H1 (cell line): ENCODE measurements around the gene SPDYE4. TPM values are rescaled to one million over a fixed set of nuclear protein-coding genes. Genes with fewer than 3 reads are reported as not detected.

Experiments used
- CTCF ChIA-PET: fragments of 300-600 bp; sonication (Branson Sonifier 250); formaldehyde crosslinking; loops from one replicate; lab custom pipeline; 2021; ENCODE audit not compliant: partially characterized antibody; lab: Charles Lee
- POLR2A ChIA-PET: fragments of 300-600 bp; sonication (Branson Sonifier 250); formaldehyde crosslinking; loops from one replicate; lab custom pipeline; 2021; ENCODE audit warnings: inconsistent platforms; ENCODE audit not compliant: partially characterized antibody; lab: Charles Lee
- DNase-seq, 2 experiments: peaks; one replicate each; pipeline versions ENCODE4 v3.0.0 to v3.0.0-alpha.2; 2010 to 2022; ENCODE audit warnings: low spot score in 2 of 2, low read depth in 1 of 2, mixed read lengths in 1 of 2
- FAIRE-seq: peaks from 2 replicates; lab custom pipeline; 2011; peaks lifted over from hg19 to GRCh38; lab: Jason Lieb, UNC
- H2AFZ ChIP-seq: 2 replicates; pipeline ENCODE4 v1.8.1; 2012; ENCODE audit warnings: low read length, inconsistent platforms
- H2AK5ac ChIP-seq: 2 replicates; pipeline ENCODE4 v1.6.1; 2013; ENCODE audit warnings: low read depth, low read length
- H2BK120ac ChIP-seq: replicated peaks from 2 replicates; pipeline ENCODE3; 2013; ENCODE audit warnings: low read depth, low read length, inconsistent platforms
- H2BK12ac ChIP-seq: 2 replicates; pipeline ENCODE4 v1.6.1; 2013; ENCODE audit warnings: low read depth, low read length
- H2BK15ac ChIP-seq: 2 replicates; pipeline ENCODE4 v1.6.1; 2013; ENCODE audit warnings: low read length
- H2BK20ac ChIP-seq: 2 replicates; pipeline ENCODE4 v1.6.1; 2013; ENCODE audit warnings: low read length
- H2BK5ac ChIP-seq: 2 replicates; pipeline ENCODE4 v1.6.1; 2013; ENCODE audit warnings: low read depth, low read length
- H3K14ac ChIP-seq: 2 replicates; pipeline ENCODE4 v1.6.1; 2013; ENCODE audit warnings: inconsistent platforms; ENCODE audit not compliant: insufficient read length
- H3K18ac ChIP-seq: 2 replicates; pipeline ENCODE4 v1.6.1; 2013; ENCODE audit warnings: low read length; ENCODE audit errors: extremely low read depth
- H3K23ac ChIP-seq: 2 replicates; pipeline ENCODE4 v1.6.1; 2013; ENCODE audit warnings: inconsistent platforms; ENCODE audit not compliant: insufficient read length
- H3K23me2 ChIP-seq: 2 replicates; pipeline ENCODE4 v1.6.1; 2013; ENCODE audit warnings: low read depth, low read length
- H3K27ac ChIP-seq: 2 replicates; pipeline ENCODE4 v1.6.1; 2011; ENCODE audit warnings: low read depth, low read length, inconsistent platforms
- H3K27me3 ChIP-seq, 4 experiments: replicated peaks in 1 of 4; 1 replicate in 1 of 4; 2 replicates in 3 of 4; pipeline versions ENCODE4 v1.6.1 to v1.8.1; 2011 to 2013; ENCODE audit warnings: low read length in 3 of 4, mild to moderate bottlenecking in 3 of 4, inconsistent platforms in 2 of 4, mixed read lengths in 2 of 4, moderate library complexity in 1 of 4; ENCODE audit not compliant: control insufficient read depth in 3 of 4, insufficient read depth in 3 of 4; ENCODE audit errors: extremely low read depth in 1 of 4
- H3K36me3 ChIP-seq, 4 experiments: 2 replicates each; pipeline versions ENCODE4 v1.6.1 to v1.8.1; 2011 to 2013; ENCODE audit warnings: mild to moderate bottlenecking in 4 of 4, low read length in 3 of 4, moderate library complexity in 2 of 4, control low read depth in 1 of 4, inconsistent platforms in 1 of 4; ENCODE audit not compliant: insufficient read depth in 4 of 4, control insufficient read depth in 2 of 4
- H3K4ac ChIP-seq: replicated peaks from 2 replicates; pipeline ENCODE3; 2013; ENCODE audit warnings: low read length, low read depth, mixed read lengths, inconsistent platforms; ENCODE audit not compliant: insufficient read length
- H3K4me1 ChIP-seq, 4 experiments: replicated peaks in 1 of 4; 1 replicate in 1 of 4; 2 replicates in 3 of 4; pipeline versions ENCODE4 v1.6.1 to v1.8.1; 2011 to 2013; ENCODE audit warnings: low read length in 3 of 4, inconsistent platforms in 2 of 4, mixed read lengths in 1 of 4; ENCODE audit not compliant: insufficient read depth in 4 of 4, control insufficient read depth in 3 of 4
- H3K4me2 ChIP-seq, 2 experiments: 2 replicates each; pipeline versions ENCODE4 v1.6.1 to v1.8.1; 2011 to 2013; ENCODE audit warnings: low read depth in 2 of 2, low read length in 2 of 2, control low read depth in 1 of 2, inconsistent platforms in 1 of 2, mild to moderate bottlenecking in 1 of 2; ENCODE audit not compliant: insufficient read depth in 1 of 2
- H3K4me3 ChIP-seq, 4 experiments: fragments of 200-600, 300-600 bp in 1 of 4; sonication (generic), shearing (Covaris generic), sonication (Bioruptor Twin) in 1 of 4; 2 replicates each; pipeline versions ENCODE4 v1.5.1 to v1.8.1; 2011 to 2016; ENCODE audit warnings: low read length in 4 of 4, low read depth in 3 of 4, control low read depth in 2 of 4, inconsistent platforms in 2 of 4, mild to moderate bottlenecking in 2 of 4, mixed read lengths in 1 of 4, moderate library complexity in 1 of 4; ENCODE audit not compliant: insufficient read depth in 2 of 4; ENCODE audit errors: extremely low read depth in 1 of 4
- H3K56ac ChIP-seq: replicated peaks from 2 replicates; pipeline ENCODE3; 2013; ENCODE audit warnings: low read depth, mild to moderate bottlenecking, mixed read lengths, low read length, inconsistent platforms; ENCODE audit not compliant: insufficient read length
- H3K79me1 ChIP-seq: 2 replicates; pipeline ENCODE4 v1.6.1; 2013; ENCODE audit warnings: low read depth, low read length, control low read depth
- H3K79me2 ChIP-seq, 2 experiments: 2 replicates each; pipeline versions ENCODE4 v1.6.1 to v1.8.1; 2012 to 2013; ENCODE audit warnings: low read length in 2 of 2, mild to moderate bottlenecking in 2 of 2, inconsistent platforms in 1 of 2; ENCODE audit not compliant: insufficient read depth in 2 of 2, control insufficient read depth in 1 of 2
- H3K9ac ChIP-seq, 4 experiments: replicated peaks in 1 of 4; 1 replicate in 1 of 4; 2 replicates in 3 of 4; pipeline versions ENCODE4 v1.6.1 to v1.8.1; 2011 to 2013; ENCODE audit warnings: low read depth in 3 of 4, low read length in 3 of 4, control low read depth in 2 of 4, mild to moderate bottlenecking in 2 of 4, moderate library complexity in 2 of 4, inconsistent platforms in 1 of 4; ENCODE audit errors: extremely low read depth in 1 of 4
- H3K9me3 ChIP-seq, 2 experiments: 2 replicates each; pipeline versions ENCODE4 v1.6.1 to v1.8.1; 2012 to 2013; ENCODE audit warnings: mild to moderate bottlenecking in 2 of 2, moderate library complexity in 2 of 2, control low read depth in 1 of 2, inconsistent platforms in 1 of 2, low read depth in 1 of 2, low read length in 1 of 2, mixed read lengths in 1 of 2; ENCODE audit not compliant: insufficient read depth in 2 of 2
- H4K20me1 ChIP-seq, 2 experiments: replicated peaks in 1 of 2; 2 replicates each; pipeline versions ENCODE3 to v1.8.1; 2011 to 2013; ENCODE audit warnings: inconsistent platforms in 2 of 2, low read length in 2 of 2, mild to moderate bottlenecking in 1 of 2; ENCODE audit not compliant: insufficient read depth in 2 of 2, control insufficient read depth in 1 of 2
- H4K5ac ChIP-seq: 2 replicates; pipeline ENCODE4 v1.6.1; 2013; ENCODE audit warnings: low read length, low read depth, mixed read lengths, inconsistent platforms; ENCODE audit not compliant: insufficient read length
- H4K8ac ChIP-seq: 2 replicates; pipeline ENCODE4 v1.8.0; 2013; ENCODE audit warnings: mild to moderate bottlenecking, moderate library complexity, low read length, inconsistent platforms; ENCODE audit not compliant: insufficient read depth; ENCODE audit errors: extremely low read depth
- H4K91ac ChIP-seq: replicated peaks from 2 replicates; pipeline ENCODE3; 2013; ENCODE audit warnings: low read length, mixed read lengths, inconsistent platforms; ENCODE audit not compliant: insufficient read length
- EGR1 ChIP-seq: IDR thresholded peaks from 2 replicates; pipeline ENCODE4 v1.6.1; 2011; ENCODE audit warnings: low read depth, low read length, borderline replicate concordance
- MAFK ChIP-seq: IDR thresholded peaks from 2 replicates; pipeline ENCODE4 v1.6.1; 2012; ENCODE audit warnings: low read depth, mild to moderate bottlenecking, improper control_type of control experiment, low read length
- POU5F1 ChIP-seq: IDR thresholded peaks from 2 replicates; pipeline ENCODE4 v1.6.1; 2011; ENCODE audit warnings: low read depth, mild to moderate bottlenecking, low read length, moderate library complexity
- WGBS, 2 experiments: shearing (Covaris generic) in 1 of 2; methylation state at CpG; one replicate each; pipeline versions ENCODE4 v1.1.6 to v1.1.7; 2013 to 2015; ENCODE audit warnings: low lambda C conversion rate in 2 of 2, mixed read lengths in 2 of 2, inconsistent platforms in 1 of 2, low coverage in 1 of 2, missing lambda C conversion rate in 1 of 2; ENCODE audit not compliant: insufficient replicate concordance in 2 of 2, insufficient coverage in 1 of 2, insufficient read length in 1 of 2; ENCODE audit errors: extremely low coverage in 1 of 2, missing lambda C conversion rate in 1 of 2; 5-methylcytosine and 5-hydroxymethylcytosine counted together
- polyA plus RNA-seq, 7 experiments: library from polyadenylated mRNA; depleted of rRNA in 3 of 7; stranded (reverse) in 5 of 7; unstranded in 2 of 7; fragments of >200 nt in 5 of 7; fragments of 200-250 nt in 2 of 7; gene quantifications; 1 replicate in 5 of 7; 2 replicates in 1 of 7; 4 replicates in 1 of 7; pipeline versions ENCODE4 v1.2.1 to v1.2.3, GENCODE V29; 2011 to 2013; ENCODE audit warnings: missing spikeins in 2 of 7, mixed read lengths in 2 of 7
- total RNA-seq: library from RNA; stranded (reverse); fragmentation: NEBNext Ultra II Directional; extraction: Animal tissue kit (Norgen Biotek cat#: 25700); gene quantifications from 2 replicates; pipeline ENCODE4 v1.2.1, GENCODE V29; 2021

Gene SPDYE4
- total and polyA plus RNA-seq, 2 of the 8 experiments (the other 6 are each of a cell fraction or from before 2014, with no cell fraction given): not detected

- H2AK5ac ChIP-seq: no peak overlapping the region
- H2BK12ac ChIP-seq: no peak overlapping the region
- FAIRE-seq: no peak
- H4K20me1 ChIP-seq: no peaks in the 10 kb centered on the region
- H3K4me1 ChIP-seq: peaks cover 0 to 9% (median 4%) of the 10 kb centered on the region in 4 experiments; a peak in 2 of 7 replicates
- no peak overlapping the region for H2BK5ac ChIP-seq
- no peak overlapping the region for H3K23ac ChIP-seq
- CTCF ChIA-PET: interaction anchor here (0.6 to 8.2 kb wide), 9 partner anchors 14 to 419 kb away, joined by 3 to 107 read pairs (median 5); no protein-coding TSS in a partner anchor
- no peak overlapping the region for H3K4me3 ChIP-seq
- no peak overlapping the region for H2BK15ac ChIP-seq
- no peak overlapping the region for H3K4ac ChIP-seq
- H4K91ac ChIP-seq: no peak overlapping the region
- H2AFZ ChIP-seq: no peak overlapping the region
- H3K9ac ChIP-seq: no peak overlapping the region
- no peak overlapping the region for H2BK20ac ChIP-seq
- H3K14ac ChIP-seq: no peak overlapping the region
- H3K56ac ChIP-seq: no peak overlapping the region
- H3K27me3 ChIP-seq: no peaks in the 10 kb centered on the region; a peak in 1 of 7 replicates
- no peaks in the 10 kb centered on the region for H3K36me3 ChIP-seq
- no peak overlapping the region for H3K27ac ChIP-seq
- no peaks in the 10 kb centered on the region for H3K79me1 ChIP-seq
- WGBS, 2 experiments: 82% methylated on average over 3 of the region's 3 CpGs; no CpG with 5 or more reads in 1 of the 2 experiments
- H3K23me2 ChIP-seq: no peaks in the 10 kb centered on the region
- no peak overlapping the region for H2BK120ac ChIP-seq
- no peaks in the 10 kb centered on the region for H3K79me2 ChIP-seq
- no peak overlapping the region for H4K5ac ChIP-seq
- no peak overlapping the region for H3K18ac ChIP-seq
- peak in 1 of 2 experiments; percentile 28 for DNase-seq
- TF ChIP-seq EGR1 (no peak), MAFK (no peak), POU5F1 (no peak)
- TF ChIP-seq, all 59 proteins: peak for 0
- H3K9me3 ChIP-seq: no peaks in the 10 kb centered on the region
- H4K8ac ChIP-seq: no peak overlapping the region
- no peak overlapping the region for H3K4me2 ChIP-seq
- POLR2A ChIA-PET: no interaction called here
Observed at GRCh38 chr17:8806253-8806925, 48.0 kb upstream of the SPDYE4 start.
